Fibroblast of pulmonary artery (primary cell): ENCODE measurements around the gene BCL2.

Experiments
- DNase-seq: peaks from one replicate; pipeline ENCODE4 v3.0.0-alpha.2; 2010; ENCODE audit warnings: low read depth
- H3K4me3 ChIP-seq: replicated peaks from 2 replicates; pipeline ENCODE4 v1.5.1; 2011; ENCODE audit warnings: low read depth, mild to moderate bottlenecking, control low read depth, low read length, moderate library complexity
- TF ChIP-seq, protein P1 (sequence below): IDR thresholded peaks from 2 replicates; pipeline ENCODE4 v1.5.1; 2011; ENCODE audit warnings: mild to moderate bottlenecking, control low read depth, low read length, inconsistent platforms; ENCODE audit errors: missing control alignments

BCL2 gene

DNA sequence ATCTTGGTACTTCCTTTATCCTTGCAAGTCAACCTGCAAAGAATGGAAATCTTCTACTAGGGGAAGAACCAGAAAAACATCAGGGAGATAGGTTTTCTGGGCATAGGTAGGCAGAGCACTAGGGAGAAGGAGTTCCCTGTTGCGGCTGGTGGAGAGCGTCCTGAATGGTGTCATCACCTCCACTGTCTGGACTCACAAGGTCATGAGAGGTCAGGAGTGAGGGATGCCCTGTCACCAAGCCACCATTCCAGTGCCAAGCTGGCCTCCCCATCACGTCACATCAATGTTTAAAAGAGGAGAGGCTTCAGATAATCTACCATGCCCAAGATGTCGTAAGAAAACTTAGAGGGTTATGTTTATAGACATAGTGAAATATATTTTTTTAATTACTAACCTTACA, 72.1 kb downstream of the BCL2 start:
- TF ChIP-seq, protein P1, sequence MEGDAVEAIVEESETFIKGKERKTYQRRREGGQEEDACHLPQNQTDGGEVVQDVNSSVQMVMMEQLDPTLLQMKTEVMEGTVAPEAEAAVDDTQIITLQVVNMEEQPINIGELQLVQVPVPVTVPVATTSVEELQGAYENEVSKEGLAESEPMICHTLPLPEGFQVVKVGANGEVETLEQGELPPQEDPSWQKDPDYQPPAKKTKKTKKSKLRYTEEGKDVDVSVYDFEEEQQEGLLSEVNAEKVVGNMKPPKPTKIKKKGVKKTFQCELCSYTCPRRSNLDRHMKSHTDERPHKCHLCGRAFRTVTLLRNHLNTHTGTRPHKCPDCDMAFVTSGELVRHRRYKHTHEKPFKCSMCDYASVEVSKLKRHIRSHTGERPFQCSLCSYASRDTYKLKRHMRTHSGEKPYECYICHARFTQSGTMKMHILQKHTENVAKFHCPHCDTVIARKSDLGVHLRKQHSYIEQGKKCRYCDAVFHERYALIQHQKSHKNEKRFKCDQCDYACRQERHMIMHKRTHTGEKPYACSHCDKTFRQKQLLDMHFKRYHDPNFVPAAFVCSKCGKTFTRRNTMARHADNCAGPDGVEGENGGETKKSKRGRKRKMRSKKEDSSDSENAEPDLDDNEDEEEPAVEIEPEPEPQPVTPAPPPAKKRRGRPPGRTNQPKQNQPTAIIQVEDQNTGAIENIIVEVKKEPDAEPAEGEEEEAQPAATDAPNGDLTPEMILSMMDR: no peak

GRCh38 chr18:63245600-63245999, 74.0 kb downstream of the BCL2 start:
- TF ChIP-seq, protein P1: no peak
- no peak for DNase-seq

More for the DNA sequence above, 72.1 kb downstream of the BCL2 start:
- DNase-seq: no peak
- H3K4me3 ChIP-seq: no peak overlapping the region

DNA sequence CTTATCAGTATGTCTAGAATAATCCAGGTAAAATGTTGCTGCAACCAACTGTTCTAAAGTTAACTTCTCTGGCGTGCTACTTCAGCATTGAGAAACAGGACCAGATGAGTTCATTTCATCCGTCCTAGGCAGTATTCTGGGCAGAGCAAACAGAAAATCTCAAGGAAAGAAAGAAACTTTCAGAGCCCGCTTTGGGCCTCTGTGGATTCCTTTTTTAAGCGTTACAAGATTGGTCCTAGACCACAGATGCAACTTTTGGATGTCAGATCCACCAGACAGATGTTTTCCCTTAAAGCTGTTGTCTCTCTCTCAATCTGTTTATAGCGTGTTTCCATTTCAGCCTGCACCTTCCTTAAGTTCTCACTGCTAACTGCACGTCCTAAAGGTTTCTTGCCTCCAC, 75.0 kb downstream of the BCL2 start:
- TF ChIP-seq, protein P1: no peak
- H3K4me3 ChIP-seq: no peak overlapping the region
- no peak for DNase-seq

More at GRCh38 chr18:63245600-63245999, 74.0 kb downstream of the BCL2 start:
- no peak overlapping the region for H3K4me3 ChIP-seq

GRCh38 chr18:63241760-63242159, 77.8 kb downstream of the BCL2 start:
- DNase-seq: no peak
- TF ChIP-seq, protein P1: no peak
- H3K4me3 ChIP-seq: no peak overlapping the region

- no peak overlapping the region for H3K4me3 ChIP-seq
- TF ChIP-seq, protein P1: no peak
- no peak for DNase-seq
Measured at GRCh38 chr18:63241317-63241712, 78.3 kb downstream of the BCL2 start.

DNA sequence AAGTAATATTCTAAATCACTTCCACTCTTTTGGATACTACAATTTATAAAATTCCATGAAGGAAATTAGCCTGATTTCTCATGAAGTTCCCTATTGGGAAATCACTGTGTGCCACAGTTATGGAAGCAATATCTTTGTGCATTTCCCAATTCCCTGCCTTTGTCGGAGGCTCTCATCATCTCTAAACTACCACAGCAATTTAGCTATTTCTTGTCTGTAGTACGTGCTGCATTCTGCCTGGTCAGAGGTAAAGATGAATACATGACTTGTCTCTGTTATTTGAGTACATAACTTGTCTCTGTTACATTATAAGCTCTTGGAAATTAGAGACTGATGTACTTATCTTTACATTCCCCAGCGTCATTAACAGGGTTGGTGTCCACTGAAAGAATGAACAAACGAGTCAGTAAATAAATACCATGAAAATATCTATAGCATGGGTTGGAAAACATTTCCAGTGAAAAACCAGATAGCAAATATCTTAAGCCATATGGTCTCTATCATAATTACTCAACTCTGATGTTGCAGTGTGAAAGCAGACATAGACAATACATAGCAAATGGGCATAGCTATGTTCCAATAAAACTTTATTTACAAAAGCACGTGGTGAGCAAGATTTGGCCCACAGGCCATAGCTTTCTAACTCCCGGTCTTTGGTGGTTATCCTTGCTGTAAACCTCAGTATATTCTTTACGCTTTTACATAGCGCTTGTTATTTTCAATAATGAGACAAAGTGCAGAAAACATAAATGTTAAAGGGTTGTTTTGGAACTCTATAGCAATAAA, 78.8 kb downstream of the BCL2 start:
- DNase-seq: peak; percentile 61
- no peak overlapping the region for H3K4me3 ChIP-seq
- TF ChIP-seq, protein P1: no peak

- TF ChIP-seq, protein P1: no peak
- peak overlapping the region; percentile 1 for H3K4me3 ChIP-seq
- no peak for DNase-seq
Measured at GRCh38 chr18:63238693-63239075, 80.9 kb downstream of the BCL2 start.
